Measurements from ENCODE around the gene TPSG1. TPM values are rescaled to one million over a fixed set of nuclear protein-coding genes. Genes with fewer than 3 reads are reported as not detected.

TPSG1 gene
- total RNA-seq, 2 donors from 2014 or later, result not detected

DNA sequence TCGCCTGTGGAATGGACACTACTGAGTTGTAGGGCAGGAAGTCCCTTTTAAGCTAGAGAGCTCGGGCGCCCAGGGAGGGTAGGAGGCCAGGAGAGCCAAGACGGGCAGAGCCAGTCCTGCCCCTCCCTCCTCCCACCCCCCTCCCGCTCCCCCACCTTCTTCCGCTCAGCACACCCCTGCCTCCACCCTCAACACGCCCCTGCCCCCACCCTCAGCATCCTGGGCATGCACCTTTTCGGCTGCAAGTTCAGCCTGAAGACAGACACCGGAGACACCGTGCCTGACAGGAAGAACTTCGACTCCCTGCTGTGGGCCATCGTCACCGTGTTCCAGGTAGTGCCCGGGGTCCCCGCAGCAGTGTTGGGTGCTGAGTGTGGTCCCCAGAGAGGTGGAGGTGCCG, 18.3 kb downstream of the TPSG1 start:
- 71 to 81% methylated on average over 6 to 16 of the region's 16 CpGs for WGBS, 2 donors
- TF ChIP-seq, protein P1, sequence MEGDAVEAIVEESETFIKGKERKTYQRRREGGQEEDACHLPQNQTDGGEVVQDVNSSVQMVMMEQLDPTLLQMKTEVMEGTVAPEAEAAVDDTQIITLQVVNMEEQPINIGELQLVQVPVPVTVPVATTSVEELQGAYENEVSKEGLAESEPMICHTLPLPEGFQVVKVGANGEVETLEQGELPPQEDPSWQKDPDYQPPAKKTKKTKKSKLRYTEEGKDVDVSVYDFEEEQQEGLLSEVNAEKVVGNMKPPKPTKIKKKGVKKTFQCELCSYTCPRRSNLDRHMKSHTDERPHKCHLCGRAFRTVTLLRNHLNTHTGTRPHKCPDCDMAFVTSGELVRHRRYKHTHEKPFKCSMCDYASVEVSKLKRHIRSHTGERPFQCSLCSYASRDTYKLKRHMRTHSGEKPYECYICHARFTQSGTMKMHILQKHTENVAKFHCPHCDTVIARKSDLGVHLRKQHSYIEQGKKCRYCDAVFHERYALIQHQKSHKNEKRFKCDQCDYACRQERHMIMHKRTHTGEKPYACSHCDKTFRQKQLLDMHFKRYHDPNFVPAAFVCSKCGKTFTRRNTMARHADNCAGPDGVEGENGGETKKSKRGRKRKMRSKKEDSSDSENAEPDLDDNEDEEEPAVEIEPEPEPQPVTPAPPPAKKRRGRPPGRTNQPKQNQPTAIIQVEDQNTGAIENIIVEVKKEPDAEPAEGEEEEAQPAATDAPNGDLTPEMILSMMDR (IDR thresholded peaks at IDR 0.05), result no peak
- no peak for TF ChIP-seq POLR2A (IDR thresholded peaks at IDR 0.05)
- no peak overlapping the region for H3K27ac ChIP-seq
- no peak overlapping the region for H3K4me3 ChIP-seq
- ATAC-seq, result no peak
- DNase-seq, result no peak
- no peaks in the 10 kb centered on the region for H3K9me3 ChIP-seq
- H3K36me3 ChIP-seq (replicated peaks in 1 of 2; ENCODE audit: insufficient read depth in 1 of 2, low read depth in 2 of 2), result no peaks in the 10 kb centered on the region
- no peaks in the 10 kb centered on the region for H3K4me1 ChIP-seq
- intact Hi-C loops (cut with DNase I), result no loop called here
- H3K27me3 ChIP-seq, result no peaks in the 10 kb centered on the region

DNA sequence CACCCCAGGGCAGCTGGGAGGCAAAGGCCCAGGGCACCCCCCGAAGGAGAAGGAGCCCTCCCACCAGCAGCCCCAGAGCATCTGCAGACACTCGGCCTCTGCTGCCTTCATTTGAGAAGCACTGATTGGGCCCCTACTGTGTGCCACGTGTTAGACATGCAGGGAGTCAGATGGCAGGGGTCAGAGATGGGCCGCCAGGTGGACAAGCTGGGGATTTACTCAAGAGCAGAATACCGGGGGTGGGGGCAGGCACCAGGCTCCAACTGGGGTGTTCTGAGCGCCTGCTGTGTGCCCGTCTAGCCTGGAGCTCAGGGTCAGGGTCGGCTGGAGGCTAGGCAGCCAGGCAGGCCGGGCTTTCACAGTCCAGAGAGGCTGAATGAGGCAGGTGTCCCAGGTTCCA, 18.7 kb downstream of the TPSG1 start:
- Histone ChIP-seq H3K27me3 (no peaks in the 10 kb centered on the region), H3K9me3 (no peaks in the 10 kb centered on the region), H3K4me3 (no peak overlapping the region), H3K27ac (no peak overlapping the region), H3K4me1 (no peaks in the 10 kb centered on the region), H3K36me3 (replicated peaks in 1 of 2; ENCODE audit: insufficient read depth in 1 of 2, low read depth in 2 of 2) (no peaks in the 10 kb centered on the region)
- no peak for TF ChIP-seq POLR2A (IDR thresholded peaks at IDR 0.05)
- TF ChIP-seq, protein P1 (IDR thresholded peaks at IDR 0.05), result no peak
- DNase-seq (no peak), ATAC-seq (no peak)
- intact Hi-C loops (cut with DNase I), result no loop called here
- 43 to 54% methylated on average over 4 to 9 of the region's 9 CpGs for WGBS, 2 donors

DNA sequence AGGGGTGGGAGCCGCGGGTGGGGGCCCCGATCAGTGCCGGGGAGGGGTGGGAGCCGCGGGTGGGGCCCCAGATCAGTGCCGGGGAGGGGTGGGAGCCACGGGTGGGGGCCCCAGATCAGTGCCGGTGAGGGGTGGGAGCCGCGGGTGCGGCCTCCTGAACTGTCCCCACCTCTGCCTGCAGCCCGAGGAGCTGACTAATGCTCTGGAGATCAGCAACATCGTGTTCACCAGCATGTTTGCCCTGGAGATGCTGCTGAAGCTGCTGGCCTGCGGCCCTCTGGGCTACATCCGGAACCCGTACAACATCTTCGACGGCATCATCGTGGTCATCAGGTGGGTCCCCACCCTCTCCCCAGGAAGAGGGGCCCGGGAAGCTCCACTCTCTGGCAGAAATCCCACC, 20.1 kb downstream of the TPSG1 start:
- intact Hi-C loops (cut with DNase I), result no loop called here
- no peak overlapping the region for H3K4me3 ChIP-seq
- no peaks in the 10 kb centered on the region for H3K9me3 ChIP-seq
- H3K4me1 ChIP-seq, result no peaks in the 10 kb centered on the region
- ATAC-seq, result no peak
- WGBS, 2 donors, result 84% methylated on average over 8 of the region's 21 CpGs; no CpG with 5 or more reads in 1 of the 2 donors
- no peaks in the 10 kb centered on the region for H3K36me3 ChIP-seq (replicated peaks in 1 of 2; ENCODE audit: insufficient read depth in 1 of 2, low read depth in 2 of 2)
- DNase-seq, result no peak
- no peak overlapping the region for H3K27ac ChIP-seq
- H3K27me3 ChIP-seq, result no peaks in the 10 kb centered on the region
- TF ChIP-seq, protein P1 (IDR thresholded peaks at IDR 0.05), result no peak
- no peak for TF ChIP-seq POLR2A (IDR thresholded peaks at IDR 0.05)

DNA sequence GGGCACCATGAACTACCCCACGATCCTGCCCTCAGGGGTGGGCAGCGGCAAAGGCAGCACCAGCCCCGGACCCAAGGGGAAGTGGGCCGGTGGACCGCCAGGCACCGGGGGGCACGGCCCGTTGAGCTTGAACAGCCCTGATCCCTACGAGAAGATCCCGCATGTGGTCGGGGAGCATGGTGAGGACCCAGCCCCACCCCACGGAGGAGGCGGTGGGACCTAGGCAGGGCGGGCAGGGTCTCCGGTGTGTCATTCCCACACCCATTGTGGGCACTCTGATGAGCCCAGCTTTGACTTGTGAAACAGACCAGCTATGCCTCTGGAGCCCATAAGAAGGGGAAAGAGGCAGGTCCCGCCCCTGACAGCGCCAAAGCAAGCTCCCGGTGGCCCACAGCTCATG, 22.8 kb downstream of the TPSG1 start:
- WGBS, 2 donors, result 76 to 81% methylated on average over 5 to 18 of the region's 18 CpGs
- Histone ChIP-seq H3K27ac (no peak overlapping the region), H3K9me3 (no peaks in the 10 kb centered on the region), H3K36me3 (replicated peaks in 1 of 2; ENCODE audit: insufficient read depth in 1 of 2, low read depth in 2 of 2) (no peaks in the 10 kb centered on the region), H3K4me1 (no peaks in the 10 kb centered on the region), H3K4me3 (no peak overlapping the region), H3K27me3 (no peaks in the 10 kb centered on the region)
- ATAC-seq, result no peak
- TF ChIP-seq POLR2A (IDR thresholded peaks at IDR 0.05), result no peak
- TF ChIP-seq, protein P1 (IDR thresholded peaks at IDR 0.05), result no peak
- no peak for DNase-seq
- intact Hi-C loops (cut with DNase I), result no loop called here

DNA sequence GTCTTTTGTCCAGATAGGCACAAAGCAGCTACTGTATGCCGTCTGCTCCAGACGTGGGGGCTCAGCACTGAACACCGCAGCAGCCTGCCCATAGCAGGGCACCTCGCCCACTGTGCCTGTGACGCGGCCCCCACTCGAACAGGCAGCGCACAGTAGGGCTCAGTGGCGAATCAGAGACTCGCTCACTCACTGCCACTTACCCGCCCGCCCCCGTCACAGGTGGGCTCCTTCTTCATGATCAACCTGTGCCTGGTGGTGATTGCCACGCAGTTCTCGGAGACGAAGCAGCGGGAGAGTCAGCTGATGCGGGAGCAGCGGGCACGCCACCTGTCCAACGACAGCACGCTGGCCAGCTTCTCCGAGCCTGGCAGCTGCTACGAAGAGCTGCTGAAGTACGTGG, 23.6 kb downstream of the TPSG1 start:
- DNase-seq, result no peak
- Histone ChIP-seq H3K9me3 (no peaks in the 10 kb centered on the region), H3K27ac (no peak overlapping the region), H3K4me3 (no peak overlapping the region), H3K4me1 (no peaks in the 10 kb centered on the region), H3K36me3 (replicated peaks in 1 of 2; ENCODE audit: insufficient read depth in 1 of 2, low read depth in 2 of 2) (no peaks in the 10 kb centered on the region), H3K27me3 (no peaks in the 10 kb centered on the region)
- TF ChIP-seq, protein P1 (IDR thresholded peaks at IDR 0.05), result no peak
- no peak for TF ChIP-seq POLR2A (IDR thresholded peaks at IDR 0.05)
- WGBS, 2 donors, result 68 to 79% methylated on average over 8 to 25 of the region's 25 CpGs
- intact Hi-C loops (cut with DNase I), result no loop called here
- no peak for ATAC-seq
